HG03066 (cell line): Measurements from ENCODE around the gene CDC16.
"Not testable (repeated sequence)": the region's sequence is repeated elsewhere in the genome, so short reads cannot be mapped to it uniquely, and the experiment has no call there.

Source experiments
- ATAC-seq: cut with Tn5 transposase; IDR thresholded peaks from one replicate; pipeline ENCODE4 v1.9.1; 2021; ENCODE audit warnings: low read depth; ENCODE audit not compliant: unreplicated experiment

The CDC16 gene

GRCh38 chr13:114227528-114227927 lies 7.2 kb upstream of the CDC16 start:
- no peak for ATAC-seq

GRCh38 chr13:114228176-114228575 lies 6.5 kb upstream of the CDC16 start:
- no peak for ATAC-seq

- no peak for ATAC-seq
Measured at GRCh38 chr13:114229506-114229905, 5.2 kb upstream of the CDC16 start.

- no peak for ATAC-seq
Measured at GRCh38 chr13:114230117-114230516, 4.6 kb upstream of the CDC16 start.

GRCh38 chr13:114230575-114230974 lies 4.1 kb upstream of the CDC16 start:
- ATAC-seq, result no peak

GRCh38 chr13:114231886-114232285 lies 2.8 kb upstream of the CDC16 start:
- no peak for ATAC-seq

GRCh38 chr13:114234266-114234644 lies 442 bp upstream of the CDC16 start:
- ATAC-seq, result no peak

GRCh38 chr13:114235697-114236096 lies 1.0 kb downstream of the CDC16 start:
- ATAC-seq, result no peak

- ATAC-seq, result no peak
Measured at GRCh38 chr13:114236227-114236626, 1.5 kb downstream of the CDC16 start.

- ATAC-seq, result no peak
Measured at GRCh38 chr13:114237415-114238112, 2.9 kb downstream of the CDC16 start.

GRCh38 chr13:114241918-114242317 lies 7.2 kb downstream of the CDC16 start:
- ATAC-seq, result no peak

GRCh38 chr13:114243971-114244370 lies 9.3 kb downstream of the CDC16 start:
- ATAC-seq, result no peak

GRCh38 chr13:114244637-114245036 lies 9.9 kb downstream of the CDC16 start:
- ATAC-seq, result no peak

GRCh38 chr13:114248011-114248410 lies 13.3 kb downstream of the CDC16 start:
- ATAC-seq, result no peak

GRCh38 chr13:114249077-114249476 lies 14.4 kb downstream of the CDC16 start:
- ATAC-seq, result no peak

GRCh38 chr13:114251639-114252440 lies 17.1 kb downstream of the CDC16 start:
- ATAC-seq, result not testable (repeated sequence)

- no peak for ATAC-seq
Measured at GRCh38 chr13:114256547-114256946, 21.9 kb downstream of the CDC16 start.

GRCh38 chr13:114257014-114257413 lies 22.3 kb downstream of the CDC16 start:
- ATAC-seq, result no peak

GRCh38 chr13:114258589-114258988 lies 23.9 kb downstream of the CDC16 start:
- no peak for ATAC-seq

GRCh38 chr13:114259374-114259773 lies 24.7 kb downstream of the CDC16 start:
- ATAC-seq, result no peak

- ATAC-seq, result no peak
Measured at GRCh38 chr13:114259974-114260373, 25.3 kb downstream of the CDC16 start.

GRCh38 chr13:114260814-114261213 lies 26.1 kb downstream of the CDC16 start:
- ATAC-seq, result no peak
